DMS 273 (cell line): ENCODE measurements around the gene NOPCHAP1.

Experiments used
- DNase-seq: peaks from one replicate; lab custom pipeline; 2025; ENCODE audit not compliant: unreplicated experiment; lab: John Stamatoyannopoulos, UW

The NOPCHAP1 gene

GRCh38 chr12:105018012-105018411 lies 31.9 kb downstream of the NOPCHAP1 start:
- peak; percentile 39 for DNase-seq

GRCh38 chr12:105018776-105019175 lies 32.7 kb downstream of the NOPCHAP1 start:
- DNase-seq, result peak; percentile 90

- peak; percentile 68 for DNase-seq
These were observed 34.3 kb downstream of the NOPCHAP1 start for GRCh38 chr12:105020241-105020962.

- DNase-seq, result no peak
These were observed 38.8 kb downstream of the NOPCHAP1 start for GRCh38 chr12:105024928-105025327.

- DNase-seq, result peak; percentile 11
These were observed 39.8 kb downstream of the NOPCHAP1 start for GRCh38 chr12:105025890-105026289.

DNA sequence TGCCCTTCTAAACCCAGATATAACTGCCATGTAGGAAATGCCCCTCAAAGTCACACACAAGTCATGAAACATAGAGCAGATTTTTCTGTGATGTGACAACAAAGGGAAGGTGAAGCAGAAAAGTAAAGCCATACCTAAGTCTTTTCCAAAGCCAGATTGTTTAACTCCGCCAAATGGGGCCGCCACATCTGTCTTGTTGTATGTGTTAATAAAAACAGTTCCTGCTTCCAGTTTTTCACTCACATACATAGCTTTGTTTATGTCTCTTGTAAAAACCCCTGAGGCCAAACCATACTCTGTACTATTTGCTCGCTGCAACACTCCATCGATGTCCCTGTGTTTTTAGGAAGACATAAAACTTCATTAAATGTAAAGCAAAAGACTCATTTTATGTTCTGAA lies 40.3 kb downstream of the NOPCHAP1 start:
- peak; percentile 19 for DNase-seq

GRCh38 chr12:105030820-105031807 lies 45.0 kb downstream of the NOPCHAP1 start:
- no peak for DNase-seq

DNA sequence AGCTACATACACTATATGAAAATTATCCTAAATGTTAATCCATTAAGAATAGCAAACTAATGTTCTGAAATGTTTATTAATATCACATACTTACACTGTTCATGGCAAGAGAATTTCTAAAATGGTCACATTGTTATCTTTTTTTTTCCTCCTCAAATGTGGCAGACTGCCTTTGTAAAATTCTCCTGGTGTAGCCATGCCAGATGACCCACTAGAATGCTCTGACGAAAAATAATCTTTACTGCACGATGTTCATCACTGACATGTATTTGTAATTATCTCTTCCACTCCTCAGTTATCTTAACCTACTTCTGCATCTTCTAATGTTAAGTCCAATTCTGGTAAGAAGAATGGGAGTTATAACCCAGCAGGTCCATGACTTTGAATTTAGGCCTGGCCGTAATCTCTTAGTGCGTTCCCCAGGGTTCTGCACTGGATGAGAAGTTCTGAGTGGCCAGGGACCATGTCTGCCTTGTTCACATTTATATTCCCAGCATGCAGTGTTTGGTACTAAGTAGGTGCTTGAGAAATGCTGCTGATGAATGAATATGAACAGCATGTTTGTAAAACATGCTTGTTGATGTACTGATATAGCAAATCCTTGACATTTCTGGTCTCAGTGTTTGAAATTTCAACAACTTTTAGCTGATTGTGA lies 46.7 kb downstream of the NOPCHAP1 start:
- DNase-seq, result no peak

- no peak for DNase-seq
These were observed 47.7 kb downstream of the NOPCHAP1 start for GRCh38 chr12:105033851-105034250.
